Keratinocyte (primary cell): Measurements from ENCODE around the gene KLRD1. TPM values are rescaled to one million over a fixed set of nuclear protein-coding genes. Genes with fewer than 3 reads are reported as not detected.

Experiments used
- DNase-seq: peaks from one replicate; pipeline ENCODE4 v3.0.0-alpha.2; 2011; ENCODE audit warnings: low read depth, missing footprints, low spot score
- FAIRE-seq: peaks from 2 replicates; lab custom pipeline; 2011; peaks lifted over from hg19 to GRCh38; lab: Jason Lieb, UNC
- H2AFZ ChIP-seq: 2 replicates; pipeline ENCODE4 v1.6.0; 2012; ENCODE audit warnings: low read length, control low read depth, inconsistent platforms; ENCODE audit not compliant: control insufficient read depth
- H3K27ac ChIP-seq: 2 replicates; pipeline ENCODE4 v1.5.1; 2011; ENCODE audit warnings: low read length; ENCODE audit not compliant: control insufficient read depth, insufficient read depth
- H3K27me3 ChIP-seq: 3 replicates; pipeline ENCODE4 v1.6.0; 2011; ENCODE audit warnings: low read length; ENCODE audit not compliant: control insufficient read depth, insufficient read depth; ENCODE audit errors: extremely low read depth
- H3K36me3 ChIP-seq, 2 experiments: 2 replicates in 1 of 2; 3 replicates in 1 of 2; pipeline ENCODE4 v1.5.1; 2011; ENCODE audit warnings: low read length in 2 of 2, mild to moderate bottlenecking in 1 of 2; ENCODE audit not compliant: control insufficient read depth in 2 of 2, insufficient read depth in 2 of 2; ENCODE audit errors: extremely low read depth in 1 of 2
- H3K4me1 ChIP-seq: 3 replicates; pipeline ENCODE4 v1.5.1; 2011; ENCODE audit warnings: low read length; ENCODE audit not compliant: control insufficient read depth, insufficient read depth; ENCODE audit errors: extremely low read depth
- H3K4me2 ChIP-seq: 3 replicates; pipeline ENCODE4 v1.6.0; 2011; ENCODE audit warnings: low read depth, low read length; ENCODE audit not compliant: control insufficient read depth, insufficient read depth; ENCODE audit errors: extremely low read depth
- H3K4me3 ChIP-seq, 3 experiments: fragments of 200-600 bp in 1 of 3; sonication (generic) in 1 of 3; 2 replicates in 2 of 3; 3 replicates in 1 of 3; pipeline ENCODE4 v1.5.1; 2011 to 2016; ENCODE audit warnings: low read length in 3 of 3, mild to moderate bottlenecking in 3 of 3, control low read depth in 2 of 3, inconsistent platforms in 1 of 3, low read depth in 1 of 3, mixed read lengths in 1 of 3, mixed run types in 1 of 3, moderate library complexity in 1 of 3; ENCODE audit not compliant: control insufficient read depth in 2 of 3, insufficient read depth in 2 of 3; ENCODE audit errors: extremely low read depth in 1 of 3
- H3K79me2 ChIP-seq: 2 replicates; pipeline ENCODE4 v1.6.0; 2012; ENCODE audit warnings: low read length; ENCODE audit not compliant: control insufficient read depth, insufficient read depth
- H3K9ac ChIP-seq: 3 replicates; pipeline ENCODE4 v1.6.0; 2011; ENCODE audit warnings: low read length; ENCODE audit not compliant: control insufficient read depth, insufficient read depth; ENCODE audit errors: extremely low read depth
- H3K9me1 ChIP-seq: 3 replicates; pipeline ENCODE4 v1.6.0; 2011; ENCODE audit warnings: low read length; ENCODE audit not compliant: control insufficient read depth, insufficient read depth; ENCODE audit errors: extremely low read depth
- H3K9me3 ChIP-seq: 2 replicates; pipeline ENCODE4 v1.5.1; 2012; ENCODE audit warnings: low read depth, low read length; ENCODE audit not compliant: control insufficient read depth
- H4K20me1 ChIP-seq: 3 replicates; pipeline ENCODE4 v1.6.0; 2011; ENCODE audit warnings: low read length; ENCODE audit not compliant: control insufficient read depth, insufficient read depth; ENCODE audit errors: extremely low read depth
- CTCF ChIP-seq, 3 experiments: IDR thresholded peaks in 1 of 3; conservative IDR thresholded peaks in 1 of 3; optimal IDR thresholded peaks in 1 of 3; 2 replicates in 2 of 3; 3 replicates in 1 of 3; pipeline versions ENCODE3 to v1.5.1; 2011; ENCODE audit warnings: low read length in 3 of 3, mild to moderate bottlenecking in 3 of 3, moderate library complexity in 2 of 3, control low read depth in 1 of 3, inconsistent platforms in 1 of 3; ENCODE audit not compliant: insufficient read depth in 2 of 3; ENCODE audit errors: extremely low read depth in 1 of 3
- EZH2 ChIP-seq: IDR thresholded peaks from one replicate; pipeline ENCODE4 v1.6.1; 2012; ENCODE audit warnings: inconsistent platforms, mild to moderate bottlenecking, low read length, moderate library complexity
- dilution Hi-C: fragments of 300-500 bp; cut with MboI; formaldehyde crosslinking; loops from one replicate; pipeline ENCODE4 v1.7.0; 2020; ENCODE audit warnings: low sequenced_read_pairs; ENCODE audit not compliant: extremely low pct_ligation_motif_present
- polyA plus RNA-seq, 5 experiments: library from polyadenylated mRNA; depleted of rRNA in 3 of 5; stranded (reverse) in 3 of 5; stranded (forward) in 1 of 5; unstranded in 1 of 5; fragments of >200 nt; gene quantifications; 1 replicate in 1 of 5; 2 replicates in 3 of 5; 3 replicates in 1 of 5; pipeline versions ENCODE4 v1.2.1 to v1.2.3, GENCODE V29; 2011 to 2012; ENCODE audit warnings: missing spikeins in 2 of 5, low read depth in 1 of 5, low replicate concordance in 1 of 5

Gene KLRD1
- polyA plus RNA-seq, 1 donor (not counting 4 experiments of a cell fraction or from before 2014, with no cell fraction given): under 0.01 TPM

GRCh38 chr12:10268037-10268436, 39.6 kb upstream of the KLRD1 start:
- Histone ChIP-seq H4K20me1 (no peaks in the 10 kb centered on the region), H3K36me3 (no peaks in the 10 kb centered on the region), H3K4me1 (no peaks in the 10 kb centered on the region), H3K9me1 (no peaks in the 10 kb centered on the region), H3K9ac (no peak overlapping the region), H3K79me2 (no peaks in the 10 kb centered on the region), H3K4me3 (no peak overlapping the region), H3K27me3 (no peaks in the 10 kb centered on the region), H3K27ac (no peak overlapping the region), H2AFZ (no peak overlapping the region), H3K9me3 (no peaks in the 10 kb centered on the region), H3K4me2 (no peak overlapping the region)
- DNase-seq (no peak), FAIRE-seq (no peak)
- no peak for TF ChIP-seq CTCF (optimal IDR thresholded peaks at IDR 0.05 in 1 of 3, IDR thresholded peaks at IDR 0.05 in 1 of 3, conservative IDR thresholded peaks at IDR 0.05 in 1 of 3; ENCODE audit: extremely low read depth in 1 of 3, insufficient read depth in 2 of 3, low read length in 3 of 3)
- TF ChIP-seq EZH2: no peak
- dilution Hi-C loops: no loop called here

DNA sequence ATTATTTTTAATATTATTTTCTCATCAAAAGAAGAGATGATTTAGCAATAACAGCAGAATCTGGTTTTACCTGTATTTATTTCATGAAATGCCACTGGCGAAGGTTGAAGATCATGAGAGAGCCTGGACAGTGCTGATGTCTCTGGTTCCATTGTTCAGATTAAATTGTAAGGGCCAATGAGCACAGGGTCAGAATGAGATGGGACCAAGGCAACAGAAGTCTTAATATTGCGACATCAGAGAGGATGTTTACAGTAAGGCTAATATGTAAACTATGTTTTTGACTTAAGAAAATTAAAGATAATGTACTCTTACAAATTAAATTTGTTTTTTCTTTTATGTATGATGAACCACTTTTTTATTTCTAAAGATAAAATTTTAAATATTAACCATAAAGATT, 35.2 kb upstream of the KLRD1 start:
- Histone ChIP-seq H3K4me2 (no peak overlapping the region), H4K20me1 (no peaks in the 10 kb centered on the region), H3K79me2 (no peaks in the 10 kb centered on the region), H3K9me1 (no peaks in the 10 kb centered on the region), H3K4me3 (no peak overlapping the region), H3K27ac (no peak overlapping the region), H3K9ac (no peak overlapping the region), H3K9me3 (no peaks in the 10 kb centered on the region), H3K27me3 (no peaks in the 10 kb centered on the region), H3K4me1 (no peaks in the 10 kb centered on the region), H3K36me3 (no peaks in the 10 kb centered on the region), H2AFZ (no peak overlapping the region)
- dilution Hi-C loops: no loop called here
- no peak for TF ChIP-seq EZH2
- TF ChIP-seq CTCF (optimal IDR thresholded peaks at IDR 0.05 in 1 of 3, IDR thresholded peaks at IDR 0.05 in 1 of 3, conservative IDR thresholded peaks at IDR 0.05 in 1 of 3; ENCODE audit: extremely low read depth in 1 of 3, insufficient read depth in 2 of 3, low read length in 3 of 3): no peak
- FAIRE-seq (no peak), DNase-seq (no peak)
